Keratinocyte (primary cell): Measurements from ENCODE around the gene NTRK1. TPM values are rescaled to one million over a fixed set of nuclear protein-coding genes. Genes with fewer than 3 reads are reported as not detected.

Experiments used
- DNase-seq: peaks from one replicate; pipeline ENCODE4 v3.0.0-alpha.2; 2011; ENCODE audit warnings: low read depth, missing footprints, low spot score
- FAIRE-seq: peaks from 2 replicates; lab custom pipeline; 2011; peaks lifted over from hg19 to GRCh38; lab: Jason Lieb, UNC
- H2AFZ ChIP-seq: 2 replicates; pipeline ENCODE4 v1.6.0; 2012; ENCODE audit warnings: low read length, control low read depth, inconsistent platforms; ENCODE audit not compliant: control insufficient read depth
- H3K27ac ChIP-seq: 2 replicates; pipeline ENCODE4 v1.5.1; 2011; ENCODE audit warnings: low read length; ENCODE audit not compliant: control insufficient read depth, insufficient read depth
- H3K27me3 ChIP-seq: 3 replicates; pipeline ENCODE4 v1.6.0; 2011; ENCODE audit warnings: low read length; ENCODE audit not compliant: control insufficient read depth, insufficient read depth; ENCODE audit errors: extremely low read depth
- H3K36me3 ChIP-seq, 2 experiments: 2 replicates in 1 of 2; 3 replicates in 1 of 2; pipeline ENCODE4 v1.5.1; 2011; ENCODE audit warnings: low read length in 2 of 2, mild to moderate bottlenecking in 1 of 2; ENCODE audit not compliant: control insufficient read depth in 2 of 2, insufficient read depth in 2 of 2; ENCODE audit errors: extremely low read depth in 1 of 2
- H3K4me1 ChIP-seq: 3 replicates; pipeline ENCODE4 v1.5.1; 2011; ENCODE audit warnings: low read length; ENCODE audit not compliant: control insufficient read depth, insufficient read depth; ENCODE audit errors: extremely low read depth
- H3K4me2 ChIP-seq: 3 replicates; pipeline ENCODE4 v1.6.0; 2011; ENCODE audit warnings: low read depth, low read length; ENCODE audit not compliant: control insufficient read depth, insufficient read depth; ENCODE audit errors: extremely low read depth
- H3K4me3 ChIP-seq, 3 experiments: fragments of 200-600 bp in 1 of 3; sonication (generic) in 1 of 3; 2 replicates in 2 of 3; 3 replicates in 1 of 3; pipeline ENCODE4 v1.5.1; 2011 to 2016; ENCODE audit warnings: low read length in 3 of 3, mild to moderate bottlenecking in 3 of 3, control low read depth in 2 of 3, inconsistent platforms in 1 of 3, low read depth in 1 of 3, mixed read lengths in 1 of 3, mixed run types in 1 of 3, moderate library complexity in 1 of 3; ENCODE audit not compliant: control insufficient read depth in 2 of 3, insufficient read depth in 2 of 3; ENCODE audit errors: extremely low read depth in 1 of 3
- H3K79me2 ChIP-seq: 2 replicates; pipeline ENCODE4 v1.6.0; 2012; ENCODE audit warnings: low read length; ENCODE audit not compliant: control insufficient read depth, insufficient read depth
- H3K9ac ChIP-seq: 3 replicates; pipeline ENCODE4 v1.6.0; 2011; ENCODE audit warnings: low read length; ENCODE audit not compliant: control insufficient read depth, insufficient read depth; ENCODE audit errors: extremely low read depth
- H3K9me1 ChIP-seq: 3 replicates; pipeline ENCODE4 v1.6.0; 2011; ENCODE audit warnings: low read length; ENCODE audit not compliant: control insufficient read depth, insufficient read depth; ENCODE audit errors: extremely low read depth
- H3K9me3 ChIP-seq: 2 replicates; pipeline ENCODE4 v1.5.1; 2012; ENCODE audit warnings: low read depth, low read length; ENCODE audit not compliant: control insufficient read depth
- H4K20me1 ChIP-seq: 3 replicates; pipeline ENCODE4 v1.6.0; 2011; ENCODE audit warnings: low read length; ENCODE audit not compliant: control insufficient read depth, insufficient read depth; ENCODE audit errors: extremely low read depth
- CTCF ChIP-seq, 3 experiments: IDR thresholded peaks in 1 of 3; conservative IDR thresholded peaks in 1 of 3; optimal IDR thresholded peaks in 1 of 3; 2 replicates in 2 of 3; 3 replicates in 1 of 3; pipeline versions ENCODE3 to v1.5.1; 2011; ENCODE audit warnings: low read length in 3 of 3, mild to moderate bottlenecking in 3 of 3, moderate library complexity in 2 of 3, control low read depth in 1 of 3, inconsistent platforms in 1 of 3; ENCODE audit not compliant: insufficient read depth in 2 of 3; ENCODE audit errors: extremely low read depth in 1 of 3
- EZH2 ChIP-seq: IDR thresholded peaks from one replicate; pipeline ENCODE4 v1.6.1; 2012; ENCODE audit warnings: inconsistent platforms, mild to moderate bottlenecking, low read length, moderate library complexity
- dilution Hi-C: fragments of 300-500 bp; cut with MboI; formaldehyde crosslinking; loops from one replicate; pipeline ENCODE4 v1.7.0; 2020; ENCODE audit warnings: low sequenced_read_pairs; ENCODE audit not compliant: extremely low pct_ligation_motif_present
- polyA plus RNA-seq, 5 experiments: library from polyadenylated mRNA; depleted of rRNA in 3 of 5; stranded (reverse) in 3 of 5; stranded (forward) in 1 of 5; unstranded in 1 of 5; fragments of >200 nt; gene quantifications; 1 replicate in 1 of 5; 2 replicates in 3 of 5; 3 replicates in 1 of 5; pipeline versions ENCODE4 v1.2.1 to v1.2.3, GENCODE V29; 2011 to 2012; ENCODE audit warnings: missing spikeins in 2 of 5, low read depth in 1 of 5, low replicate concordance in 1 of 5

The NTRK1 gene
- polyA plus RNA-seq, 1 donor (not counting 4 experiments of a cell fraction or from before 2014, with no cell fraction given) = 0.03 TPM

GRCh38 chr1:156832434-156832833, 28.2 kb upstream of the NTRK1 start:
- no peak for DNase-seq
- dilution Hi-C loops = no loop called here
- H3K9me3 ChIP-seq = no peaks in the 10 kb centered on the region
- H3K9me1 ChIP-seq = no peaks in the 10 kb centered on the region
- no peak for FAIRE-seq
- peak in 1 of 3 experiments; percentile 19 for TF ChIP-seq CTCF (optimal IDR thresholded peaks at IDR 0.05 in 1 of 3, IDR thresholded peaks at IDR 0.05 in 1 of 3, conservative IDR thresholded peaks at IDR 0.05 in 1 of 3; ENCODE audit: extremely low read depth in 1 of 3, insufficient read depth in 2 of 3, low read length in 3 of 3)
- TF ChIP-seq EZH2 = no peak
- no peaks in the 10 kb centered on the region for H3K36me3 ChIP-seq
- H3K4me3 ChIP-seq = no peak overlapping the region
- H3K79me2 ChIP-seq = no peaks in the 10 kb centered on the region
- no peak overlapping the region for H3K4me2 ChIP-seq
- H4K20me1 ChIP-seq = no peaks in the 10 kb centered on the region
- H3K9ac ChIP-seq = no peak overlapping the region
- no peak overlapping the region for H3K27ac ChIP-seq
- H3K4me1 ChIP-seq = no peaks in the 10 kb centered on the region
- no peak overlapping the region for H2AFZ ChIP-seq
- peaks cover 39% of the 10 kb centered on the region for H3K27me3 ChIP-seq

GRCh38 chr1:156833603-156834002, 27.1 kb upstream of the NTRK1 start:
- FAIRE-seq = no peak
- dilution Hi-C loops = no loop called here
- TF ChIP-seq CTCF (optimal IDR thresholded peaks at IDR 0.05 in 1 of 3, IDR thresholded peaks at IDR 0.05 in 1 of 3, conservative IDR thresholded peaks at IDR 0.05 in 1 of 3; ENCODE audit: extremely low read depth in 1 of 3, insufficient read depth in 2 of 3, low read length in 3 of 3) (no peak), EZH2 (no peak)
- Histone ChIP-seq H3K9ac (no peak overlapping the region), H3K4me2 (no peak overlapping the region), H3K9me3 (no peaks in the 10 kb centered on the region), H3K36me3 (no peaks in the 10 kb centered on the region), H3K9me1 (no peaks in the 10 kb centered on the region), H3K4me3 (no peak overlapping the region), H2AFZ (no peak overlapping the region), H3K4me1 (no peaks in the 10 kb centered on the region), H3K79me2 (no peaks in the 10 kb centered on the region), H3K27ac (no peak overlapping the region), H4K20me1 (no peaks in the 10 kb centered on the region), H3K27me3 (peaks cover 44% of the 10 kb centered on the region)
- DNase-seq = no peak
